ENCODE results near the gene CEP89.

DNA sequence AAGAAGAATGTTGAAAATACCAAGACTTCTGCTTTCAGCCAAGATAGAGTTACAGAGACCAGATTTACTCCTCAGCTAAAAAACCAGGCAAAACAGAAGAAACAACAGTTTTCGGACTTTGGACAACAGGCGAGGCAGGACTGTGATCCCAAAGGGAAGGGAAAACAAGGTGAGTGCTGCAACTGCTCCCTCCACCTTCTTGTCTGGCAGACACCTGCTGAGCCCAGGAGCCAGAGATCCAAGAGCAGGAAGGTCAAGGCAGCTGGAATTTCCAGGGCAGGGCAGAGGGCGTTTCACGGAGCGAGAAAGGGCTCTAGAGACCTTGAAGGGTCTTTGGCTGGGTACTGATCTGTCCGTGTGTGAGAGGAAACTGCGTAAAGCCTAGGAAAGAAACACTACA lies 69.3 kb downstream of the CEP89 start:
- TF ChIP-seq CTCF (optimal IDR thresholded peaks at IDR 0.05 in 1 of 3, IDR thresholded peaks at IDR 0.05 in 1 of 3, conservative IDR thresholded peaks at IDR 0.05 in 1 of 3; ENCODE audit: extremely low read depth in 1 of 3, insufficient read depth in 2 of 3, low read length in 3 of 3) = no peak
- no peak for TF ChIP-seq EZH2 (IDR thresholded peaks at IDR 0.05; ENCODE audit: low read length)
